ENCODE measurements around the gene ROR2.

The ROR2 gene

DNA sequence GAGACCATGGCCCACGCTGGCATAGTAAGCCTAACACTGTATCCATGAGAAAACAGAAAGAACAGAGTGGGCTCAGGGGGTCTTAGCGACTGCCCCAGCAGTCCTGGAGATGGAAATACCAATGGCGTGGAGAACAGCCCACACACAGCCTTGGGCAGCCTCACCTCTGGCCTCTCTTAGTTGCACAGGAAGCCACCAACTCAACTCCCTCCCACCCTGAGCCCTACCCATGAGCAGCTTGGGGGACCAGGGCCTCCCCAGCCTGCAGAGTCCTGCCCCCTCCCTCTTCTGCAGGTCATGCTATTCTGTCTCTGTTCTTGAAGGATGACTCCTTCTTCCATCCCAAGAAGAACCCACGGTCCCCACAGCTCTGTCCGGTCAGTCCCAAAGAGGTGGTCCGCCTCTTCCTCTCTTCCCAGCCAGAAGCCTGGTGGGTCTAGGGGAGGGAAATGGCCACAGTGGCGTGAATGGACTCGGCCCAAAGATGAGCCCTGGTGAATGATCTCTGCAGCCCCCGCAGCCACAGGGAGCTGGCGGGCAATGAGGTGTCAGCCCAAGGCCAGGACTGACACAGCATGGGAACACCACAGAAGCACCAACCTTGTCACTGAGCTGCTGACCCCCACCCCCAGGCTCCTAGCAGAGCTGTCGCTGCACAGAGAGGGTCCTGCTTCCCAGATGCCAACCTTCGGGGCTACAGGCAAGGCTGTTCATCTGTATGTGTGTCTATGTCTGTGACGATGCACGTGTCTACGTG lies 131.2 kb downstream of the ROR2 start:
- no peak for DNase-seq (ENCODE audit: low read depth, low spot score)

DNA sequence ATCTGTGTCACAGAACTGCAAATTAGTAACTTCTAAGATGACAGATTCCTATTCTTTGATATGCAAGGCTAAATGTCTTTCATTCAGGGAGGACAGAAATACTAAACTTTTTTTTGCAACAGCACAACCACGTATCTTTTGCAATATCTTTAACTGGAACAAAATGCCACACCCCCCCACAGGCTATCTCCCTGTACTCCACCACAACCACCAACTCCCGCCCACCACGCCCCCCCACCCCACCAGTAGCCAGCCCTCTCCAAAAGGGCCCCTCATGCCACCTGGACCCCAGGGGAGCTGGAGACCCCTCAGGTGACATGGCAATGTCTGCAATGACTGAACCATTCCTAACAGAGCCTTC lies 131.8 kb downstream of the ROR2 start:
- DNase-seq (ENCODE audit: low read depth, low spot score) = no peak

DNA sequence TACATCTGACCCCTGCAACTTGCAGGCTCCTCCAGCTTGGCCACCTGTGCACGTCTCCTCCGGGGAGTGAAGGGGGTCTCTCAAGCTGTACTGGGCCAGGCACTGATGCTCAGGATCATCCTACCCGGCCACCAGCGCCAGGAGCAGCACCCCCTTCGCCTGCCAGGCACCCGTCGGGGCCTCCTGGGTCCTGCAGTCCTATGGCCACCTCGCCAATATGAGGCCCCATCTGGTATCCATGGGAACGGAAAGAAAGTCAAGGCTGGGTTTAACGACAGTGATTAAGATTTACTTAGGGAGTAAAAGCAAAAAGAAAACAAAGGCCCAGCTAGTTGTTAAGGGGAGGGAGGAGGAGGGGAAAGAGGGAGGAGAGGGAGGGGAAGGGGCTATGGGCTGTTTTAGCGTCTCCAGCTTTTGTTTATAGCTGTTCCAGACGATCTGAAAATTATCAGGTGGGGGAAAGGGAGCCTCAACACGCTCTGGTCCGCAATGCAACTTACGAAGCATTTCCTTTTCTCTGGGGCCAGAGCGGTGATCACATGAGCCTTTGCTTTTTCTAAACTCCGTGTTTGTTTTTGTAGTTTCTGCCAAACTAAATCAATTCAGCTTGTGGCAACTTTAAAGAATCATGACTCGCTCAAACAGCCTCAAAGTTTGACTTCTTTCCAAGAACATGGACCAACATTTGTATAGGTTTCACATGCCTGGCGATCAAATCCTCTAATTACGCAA lies 132.4 kb downstream of the ROR2 start:
- no peak for DNase-seq (ENCODE audit: low read depth, low spot score)

DNA sequence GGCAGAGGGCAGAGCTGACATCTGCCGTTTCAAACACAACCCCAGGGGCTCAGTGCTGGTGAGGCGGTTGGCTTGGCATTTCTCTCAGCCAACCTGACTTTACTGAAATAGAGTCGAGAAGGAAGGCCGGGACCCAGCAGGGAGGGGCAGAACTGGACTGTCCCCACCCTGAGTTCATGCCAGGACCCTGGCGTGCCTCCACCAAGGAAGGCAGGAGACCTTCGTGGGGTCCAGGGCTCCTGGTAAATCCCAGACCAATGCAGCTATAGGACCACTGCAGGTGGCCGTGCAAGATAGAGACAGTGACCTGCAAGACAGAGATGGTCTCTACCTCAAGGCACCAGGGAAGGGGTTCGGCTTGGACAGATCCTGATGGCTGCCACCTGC lies 132.9 kb downstream of the ROR2 start:
- DNase-seq (ENCODE audit: low read depth, low spot score) = no peak

DNA sequence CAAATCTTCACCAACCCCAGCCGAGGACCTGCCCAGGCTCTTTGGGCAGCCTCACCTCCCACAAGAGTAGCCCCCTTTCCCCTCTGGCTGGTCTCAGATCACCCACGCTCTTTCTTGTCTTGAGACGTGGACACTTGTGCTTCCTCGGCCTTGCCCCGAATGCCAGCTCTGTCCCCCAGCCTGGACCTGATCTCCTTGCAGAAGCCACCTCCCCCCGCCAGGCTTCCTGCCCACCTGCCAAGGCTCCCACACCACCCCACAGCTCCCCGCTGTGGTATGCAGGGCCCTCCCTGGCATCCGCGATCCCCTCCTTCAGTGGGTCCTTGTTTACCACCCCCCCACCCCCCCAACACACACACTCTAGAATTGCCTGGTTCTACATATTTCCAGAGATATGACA lies 133.7 kb downstream of the ROR2 start:
- no peak for DNase-seq (ENCODE audit: low read depth, low spot score)

DNA sequence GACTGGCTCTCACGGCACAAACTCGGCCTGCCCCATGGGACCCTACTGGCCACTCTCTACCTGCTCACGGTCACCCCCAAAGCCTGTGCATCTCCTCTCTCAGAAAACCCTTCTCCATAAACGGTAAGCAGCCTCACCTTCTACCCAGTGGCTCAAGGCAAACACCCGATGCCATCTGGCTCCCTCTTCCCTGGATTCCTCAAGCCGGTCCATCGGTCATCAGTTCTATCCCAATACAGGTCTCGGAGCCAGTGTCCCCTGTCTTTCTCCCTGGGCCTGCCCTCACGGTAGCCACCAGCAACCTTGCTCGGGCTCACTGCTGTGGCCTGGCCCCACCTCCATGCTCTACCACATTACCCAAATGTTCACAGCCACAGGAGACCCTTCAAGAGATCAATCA lies 134.1 kb downstream of the ROR2 start:
- DNase-seq (ENCODE audit: low read depth, low spot score) = no peak

DNA sequence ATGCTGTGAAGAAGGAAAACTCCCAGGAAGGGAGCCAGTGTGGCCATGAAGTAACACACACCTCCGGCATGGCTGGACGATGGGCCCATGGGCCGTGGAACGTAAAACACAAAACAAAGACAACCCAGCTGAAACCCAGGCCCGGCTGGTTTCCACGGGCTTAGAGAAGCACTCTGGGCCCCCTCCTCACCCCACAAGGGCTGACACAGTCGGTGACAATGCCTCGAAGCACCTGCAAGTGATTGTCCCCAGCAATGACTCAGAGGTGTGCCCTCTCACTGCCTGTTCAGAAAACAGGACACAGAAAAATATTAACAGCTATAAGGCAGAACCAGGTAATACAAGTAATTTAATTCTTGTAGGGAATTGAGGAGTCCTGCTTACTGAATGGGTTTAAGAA lies 135.3 kb downstream of the ROR2 start:
- DNase-seq (ENCODE audit: low read depth, low spot score) = no peak

DNA sequence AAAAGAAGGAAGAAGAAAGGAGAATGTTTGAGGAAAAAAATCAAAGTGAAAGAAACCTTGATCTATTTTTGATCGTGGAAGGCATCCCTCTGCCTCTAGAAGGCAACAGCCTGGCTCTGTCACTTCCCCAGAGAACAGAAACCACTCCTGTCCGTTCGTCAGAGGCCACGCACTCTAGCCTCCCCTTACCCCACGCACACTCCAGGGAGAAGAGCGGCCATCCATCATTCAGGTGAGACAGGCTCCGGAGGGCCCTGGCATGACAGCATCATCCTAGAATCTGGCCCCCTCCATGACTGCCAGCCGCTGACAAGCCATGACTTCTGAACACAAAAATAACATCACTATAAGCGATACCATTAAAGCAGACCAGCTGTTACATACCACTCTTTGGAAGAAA lies 135.8 kb downstream of the ROR2 start:
- no peak for DNase-seq (ENCODE audit: low read depth, low spot score)

DNA sequence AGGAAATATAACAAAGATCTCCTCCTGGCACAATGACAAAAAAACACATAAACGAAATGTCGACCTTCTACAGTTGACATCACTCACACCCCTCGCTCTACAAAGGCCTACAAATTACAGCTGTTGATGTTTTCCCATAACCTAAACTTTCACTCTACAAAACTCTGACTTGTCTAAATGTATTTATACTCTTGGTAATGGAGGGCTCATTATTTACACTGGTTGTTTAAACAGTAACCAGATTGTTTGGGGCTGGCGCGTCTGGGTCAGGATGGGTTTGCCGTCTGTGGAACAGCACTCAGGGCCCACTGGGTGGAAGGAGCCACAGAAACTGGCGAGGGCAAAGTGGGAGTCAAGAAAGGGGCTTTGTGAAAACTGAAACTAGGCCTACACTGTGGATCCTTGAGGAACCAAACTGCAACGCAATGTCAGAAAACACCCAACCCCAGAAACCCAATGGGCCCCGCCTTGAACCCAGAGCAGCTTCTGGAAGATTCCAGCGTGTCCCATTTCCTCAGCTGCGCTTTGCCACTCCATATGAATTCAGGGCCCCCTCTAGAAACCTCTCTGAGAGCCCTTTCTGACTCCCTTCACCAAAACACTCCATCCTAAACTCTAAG lies 136.7 kb downstream of the ROR2 start:
- DNase-seq (ENCODE audit: low read depth, low spot score) = no peak

DNA sequence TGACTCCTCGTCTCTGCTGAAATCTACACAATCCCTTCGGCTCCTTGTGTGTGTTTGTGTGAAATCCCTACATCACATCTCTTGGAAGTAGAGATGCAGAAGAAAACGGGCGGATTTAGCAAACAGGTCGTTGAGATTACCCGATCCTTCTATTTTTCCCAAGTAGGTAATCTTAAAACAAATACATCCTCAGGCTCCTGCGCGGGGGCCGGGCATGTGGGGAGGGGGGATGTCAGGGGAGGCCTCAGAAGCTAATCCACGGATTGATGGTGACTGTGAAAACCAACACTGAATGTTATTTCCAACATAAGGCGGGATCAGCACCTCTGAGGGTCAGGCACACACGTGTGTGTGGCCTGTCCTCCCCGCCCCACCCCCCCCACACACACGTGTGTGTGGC lies 137.8 kb downstream of the ROR2 start:
- DNase-seq (ENCODE audit: low read depth, low spot score) = no peak

DNA sequence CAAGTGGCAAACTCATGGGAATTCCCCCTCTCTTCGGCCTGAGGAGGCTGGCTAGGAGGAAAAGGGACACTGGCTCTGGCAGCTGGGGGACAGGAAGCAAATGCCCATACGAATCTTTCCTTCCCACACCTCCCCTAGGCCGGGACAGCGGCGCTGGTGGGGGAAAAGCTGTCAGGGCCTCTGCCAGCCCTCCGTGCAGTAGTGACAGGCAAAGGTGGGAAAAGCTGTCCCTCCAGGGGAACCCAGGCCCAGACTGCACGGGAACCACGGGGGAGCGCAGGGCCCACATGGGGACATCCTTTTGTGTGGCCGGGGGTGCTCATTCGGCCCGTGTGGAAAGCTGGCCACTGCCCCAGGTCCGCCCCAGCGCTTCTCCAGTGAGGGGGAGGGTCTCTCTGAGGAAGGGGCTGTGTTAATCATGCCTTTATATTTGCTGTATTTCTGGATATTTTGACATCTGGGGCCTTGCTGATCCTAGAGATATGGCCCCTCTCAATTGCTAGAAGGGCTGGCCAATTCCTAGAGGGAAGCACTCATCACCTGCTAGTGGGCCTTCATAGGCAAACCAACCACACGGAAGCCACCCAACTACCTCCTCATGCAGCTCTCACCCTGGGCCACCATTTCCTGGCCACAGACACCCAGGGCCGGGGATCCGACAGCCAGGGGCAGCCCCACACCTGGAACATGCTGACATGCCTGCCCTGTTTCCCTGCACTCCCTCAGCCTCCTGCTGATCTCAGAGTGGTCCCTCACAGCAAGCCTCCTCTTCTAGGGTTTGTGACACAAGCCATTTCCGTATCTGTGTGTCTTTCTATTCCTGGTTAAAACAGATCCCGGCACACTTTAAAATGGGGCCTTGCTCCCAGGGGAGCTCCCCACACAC lies 138.8 kb downstream of the ROR2 start:
- DNase-seq (ENCODE audit: low read depth, low spot score) = no peak

DNA sequence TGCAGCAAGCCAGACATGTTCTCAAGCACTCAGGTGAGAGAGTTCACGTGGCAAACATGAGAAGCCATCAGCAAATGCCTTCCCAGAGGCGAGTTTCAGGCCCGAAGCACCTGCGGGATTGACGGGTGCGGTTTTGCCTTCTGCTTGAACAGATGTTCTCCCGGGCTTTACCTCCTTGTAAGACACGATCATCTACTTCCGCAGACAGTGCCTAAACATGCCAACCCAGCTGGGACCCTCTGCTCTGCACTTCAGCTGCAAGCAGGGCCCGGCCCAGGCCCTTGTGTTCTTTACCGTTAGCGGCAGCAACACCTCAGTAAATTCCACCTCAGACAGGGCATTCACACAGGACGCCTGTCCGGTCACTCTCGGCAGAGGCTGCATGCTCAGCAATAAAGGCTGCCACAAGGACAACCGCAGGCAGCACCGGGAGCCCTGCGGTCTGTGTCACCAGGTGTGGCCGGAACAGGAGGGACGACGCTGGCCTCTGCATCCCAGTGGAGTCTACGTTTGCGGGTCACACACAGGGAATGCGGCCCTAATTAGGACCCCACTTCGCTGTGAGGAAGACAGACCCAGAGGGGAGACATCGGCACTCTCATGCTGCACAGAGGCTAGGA lies 139.6 kb downstream of the ROR2 start:
- no peak for DNase-seq (ENCODE audit: low read depth, low spot score)

DNA sequence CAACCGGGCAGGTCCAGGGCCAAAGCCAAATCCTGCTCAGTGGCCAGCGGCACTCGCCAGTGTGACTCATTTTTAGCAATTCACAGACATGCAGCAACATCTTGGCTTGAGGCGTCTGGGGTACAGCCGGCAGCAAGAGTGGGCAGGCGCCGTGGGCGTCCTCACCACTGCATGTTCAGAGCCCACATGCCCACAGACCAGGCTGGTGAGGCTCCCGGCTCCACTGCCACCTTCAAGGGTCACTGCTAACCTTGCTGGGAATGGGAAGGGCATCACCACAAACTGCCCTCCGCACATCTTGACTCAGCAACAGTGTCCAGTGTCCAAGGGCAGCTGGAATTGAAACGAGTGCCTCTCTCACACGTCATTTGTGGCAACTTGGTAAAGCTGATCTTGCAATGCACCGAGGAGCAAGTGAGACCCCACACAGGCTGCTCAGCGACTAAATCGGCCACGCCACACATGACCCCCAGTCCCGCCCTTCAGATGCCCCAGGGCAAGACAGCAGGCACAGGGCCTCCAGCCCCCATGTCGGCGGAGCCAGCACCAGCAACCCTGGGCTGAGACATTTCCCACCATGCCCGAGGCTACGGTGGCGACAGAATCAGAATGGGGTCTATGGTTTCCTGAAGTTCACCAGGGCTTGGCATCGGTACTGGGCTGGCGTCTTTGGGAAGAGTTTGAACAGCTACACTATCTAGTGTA lies 140.3 kb downstream of the ROR2 start:
- DNase-seq (ENCODE audit: low read depth, low spot score) = no peak

DNA sequence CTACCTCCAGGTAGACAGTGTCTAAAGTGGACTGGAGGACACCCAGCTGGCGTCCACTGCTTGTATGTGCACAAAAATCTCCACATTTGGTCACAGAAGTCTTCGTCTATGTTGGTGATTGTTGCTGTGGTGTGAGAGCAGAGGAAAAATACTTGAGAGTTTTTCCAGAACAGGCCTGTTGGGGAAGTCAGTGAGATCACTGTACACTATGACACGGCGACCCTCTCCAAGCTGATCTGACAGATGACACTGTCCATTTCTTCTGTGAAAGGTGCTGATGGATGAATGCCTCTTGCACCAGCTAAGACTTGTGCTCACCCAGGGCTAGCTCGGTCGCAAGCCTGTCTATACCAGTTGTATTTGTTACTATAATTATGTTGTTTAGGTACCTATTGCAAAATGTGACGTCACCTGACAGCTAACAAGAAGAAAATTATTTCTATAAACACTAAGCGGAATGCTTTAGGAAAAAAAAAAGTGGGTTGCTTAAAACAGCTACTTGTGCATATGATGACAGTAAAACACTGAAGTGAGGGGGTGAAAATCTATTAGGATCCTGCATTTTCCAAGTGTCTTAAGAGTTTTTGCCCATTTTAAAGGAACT lies 142.3 kb downstream of the ROR2 start:
- no peak for DNase-seq (ENCODE audit: low read depth, low spot score)

DNA sequence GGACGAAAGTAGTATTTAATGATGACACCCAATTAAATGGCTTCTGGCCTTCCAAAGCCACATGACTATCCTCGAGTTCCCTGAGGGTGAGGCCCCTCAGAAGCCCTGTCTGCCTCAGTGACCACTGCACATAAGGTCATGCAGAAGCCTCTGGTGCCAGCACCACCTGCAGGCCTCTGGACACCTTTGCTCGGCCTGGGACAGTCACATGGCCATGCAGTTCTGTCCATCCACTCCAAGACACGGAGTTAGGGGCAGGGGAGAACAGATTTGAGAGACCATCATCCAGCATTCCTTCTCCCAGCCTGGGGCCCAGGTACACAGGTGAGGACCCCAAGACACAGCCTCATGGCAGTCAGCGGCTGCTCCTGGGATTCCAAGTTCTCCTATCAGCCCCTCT lies 145.0 kb downstream of the ROR2 start:
- no peak for DNase-seq (ENCODE audit: low read depth, low spot score)

DNA sequence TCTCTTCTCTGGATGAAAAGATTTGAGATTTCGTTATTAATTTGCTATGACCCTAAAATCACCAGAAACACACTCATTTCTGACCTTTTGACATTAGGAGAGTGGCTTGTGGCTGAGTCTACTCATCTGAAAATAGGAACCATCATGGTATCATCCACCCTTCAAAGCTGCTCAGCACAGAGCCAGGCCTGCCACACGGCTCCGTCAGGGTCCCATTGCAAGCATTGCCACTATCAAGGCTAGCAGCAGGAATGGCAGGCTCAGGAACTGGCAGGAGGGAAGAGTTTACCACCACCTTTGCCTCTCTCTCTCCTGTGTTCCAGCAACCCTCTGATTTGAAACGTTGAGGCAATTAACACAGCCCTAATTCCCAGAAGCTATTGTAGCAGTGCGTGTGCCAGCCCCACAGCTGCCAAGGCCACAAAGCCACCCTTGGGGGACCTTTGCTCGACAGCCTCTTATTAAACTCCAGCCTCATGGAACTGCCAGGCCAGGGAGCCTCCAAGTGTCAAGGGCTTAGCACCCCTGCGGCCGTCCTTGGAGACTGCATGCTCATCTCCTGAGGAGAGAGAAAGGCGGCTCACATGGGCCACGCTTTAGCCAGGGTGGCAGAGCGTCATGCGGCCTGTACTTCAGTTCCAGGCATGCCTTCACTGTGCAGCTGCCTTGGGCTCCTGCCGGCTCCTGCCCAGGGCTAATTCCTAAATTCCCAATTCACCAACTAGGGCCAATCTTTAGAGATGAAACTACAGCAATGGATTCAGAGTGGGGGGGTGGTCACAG lies 145.9 kb downstream of the ROR2 start:
- DNase-seq (ENCODE audit: low read depth, low spot score) = no peak

DNA sequence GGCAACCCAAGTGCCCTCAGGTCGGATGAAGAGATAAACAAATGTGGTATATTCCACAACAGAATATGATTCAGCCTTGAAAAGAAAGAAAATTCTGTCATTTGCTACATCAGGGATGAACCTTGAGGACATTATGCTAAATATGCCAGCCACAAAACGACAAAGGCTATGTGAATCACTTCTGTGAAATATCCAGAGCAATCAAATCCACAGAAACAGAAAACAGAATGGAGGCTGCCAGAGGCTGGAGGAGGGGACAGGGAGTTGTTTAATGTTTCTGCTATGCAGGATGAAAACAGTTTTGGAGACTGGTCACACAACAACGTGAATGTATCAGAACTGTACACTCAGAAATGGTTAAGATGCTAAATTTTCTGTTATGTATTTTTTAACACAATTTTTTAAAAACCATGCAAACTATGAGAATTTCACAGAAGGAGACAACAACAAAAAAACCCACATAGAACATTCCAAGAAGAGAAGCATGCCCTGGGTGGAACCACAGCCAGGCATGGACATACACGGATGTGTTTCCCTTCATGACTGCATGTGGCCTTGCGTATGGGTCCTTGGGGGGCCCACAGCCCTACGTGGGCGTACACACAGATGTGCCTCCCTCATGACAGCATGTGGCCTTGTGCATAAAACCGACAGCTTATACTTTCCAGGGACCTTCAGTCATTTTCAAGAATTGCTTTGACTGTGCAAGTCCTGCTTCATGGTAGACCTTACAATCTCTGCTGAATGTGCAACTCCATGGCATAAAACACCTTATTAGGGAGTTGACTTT lies 146.7 kb downstream of the ROR2 start:
- no peak for DNase-seq (ENCODE audit: low read depth, low spot score)

DNA sequence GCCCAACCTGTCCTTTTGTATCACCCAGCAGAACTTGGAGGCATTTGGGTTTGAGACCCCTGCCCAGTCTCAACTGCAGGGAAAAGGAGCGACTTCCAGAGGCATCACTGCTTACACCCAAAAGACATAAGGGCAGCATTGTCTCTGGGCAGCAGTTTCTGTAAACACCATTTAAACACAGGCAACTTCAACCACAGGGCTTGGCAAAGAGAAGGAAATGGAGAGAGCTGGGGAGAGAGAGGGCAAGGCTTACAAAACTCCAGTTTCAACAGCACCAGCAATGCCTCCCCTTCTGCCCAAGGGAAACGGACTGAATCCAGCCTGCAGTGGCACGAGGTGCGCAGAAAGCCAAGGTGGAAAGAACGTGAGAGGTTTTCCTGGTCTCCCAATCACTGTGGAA lies 147.6 kb downstream of the ROR2 start:
- no peak for DNase-seq (ENCODE audit: low read depth, low spot score)

DNA sequence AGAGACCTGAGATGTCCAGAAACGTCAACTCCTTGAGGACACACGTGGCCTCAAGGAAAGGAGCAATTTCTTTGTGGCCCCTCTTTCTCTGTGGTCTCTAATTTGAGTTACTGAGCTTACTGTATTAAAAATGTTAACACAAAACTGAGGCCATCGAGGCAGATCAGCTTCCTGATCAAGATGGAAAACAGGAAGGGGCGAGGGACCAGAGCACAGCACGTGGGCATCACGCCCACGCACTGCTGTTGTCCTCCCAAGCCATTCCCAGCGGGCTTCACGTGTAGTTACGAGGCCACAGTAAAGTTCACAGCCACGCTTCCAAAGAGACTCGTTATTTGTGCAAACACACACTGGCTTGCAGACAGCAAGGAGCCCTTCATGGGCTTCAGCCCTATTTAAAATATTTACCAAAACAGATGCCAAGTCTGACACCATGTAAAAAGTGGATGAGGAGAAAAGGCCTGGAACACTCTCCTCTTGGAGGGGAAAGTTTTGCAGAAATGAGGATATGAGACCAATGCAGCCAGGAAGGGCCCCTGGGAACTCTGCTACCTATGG lies 149.5 kb downstream of the ROR2 start:
- DNase-seq (ENCODE audit: low read depth, low spot score) = no peak

Data from ELF-1 (cell line).